Germinal center (tissue), 1 donor: ENCODE results near the gene SPRYD3.

ENCODE experiments used
- DNase-seq: peaks from one replicate; pipeline ENCODE4 v3.0.0; 2012; ENCODE audit warnings: mixed read lengths, low spot score

SPRYD3 gene

DNA sequence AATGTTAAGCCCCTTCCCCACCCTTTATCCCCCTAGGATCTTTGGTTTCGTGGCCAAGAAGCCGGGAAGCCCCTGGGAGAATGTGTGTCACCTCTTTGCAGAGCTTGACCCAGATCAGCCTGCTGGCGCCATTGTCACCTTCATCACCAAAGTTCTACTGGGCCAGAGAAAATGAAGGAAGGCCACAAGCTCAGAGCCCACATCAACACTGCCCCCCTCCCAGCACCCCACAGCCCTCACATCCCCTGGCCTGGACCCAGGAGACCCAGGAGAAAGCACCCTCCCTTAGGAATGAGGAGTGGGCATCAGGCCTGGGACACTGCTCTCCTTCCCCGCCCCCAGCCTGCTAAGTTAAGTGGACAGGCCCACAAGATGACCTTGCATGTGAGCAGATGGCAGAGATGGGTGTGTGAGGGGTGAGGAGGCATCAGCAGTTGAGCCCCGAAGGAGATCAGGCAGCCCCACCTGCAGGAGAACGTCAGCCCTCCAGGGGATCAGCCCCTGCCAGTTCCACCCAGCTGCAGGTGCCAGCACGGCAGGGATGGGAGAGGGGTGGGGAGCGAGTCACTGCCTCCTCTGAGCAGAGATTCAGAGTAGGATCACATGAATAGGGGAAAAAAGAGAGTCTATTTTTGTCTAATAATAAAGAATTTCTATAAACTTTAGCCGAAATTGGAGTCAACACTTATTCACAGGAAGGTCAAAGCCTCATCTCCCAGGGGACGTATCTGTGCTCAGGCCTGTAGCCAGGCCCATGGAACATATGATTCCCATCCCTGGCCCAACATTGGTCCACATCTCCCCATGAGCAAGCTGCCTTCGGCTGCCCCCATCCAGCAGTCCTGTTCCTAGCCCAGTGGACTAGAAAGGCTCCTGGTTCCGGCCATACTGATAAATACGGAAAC lies 15.2 kb downstream of the SPRYD3 start:
- DNase-seq = no peak

DNA sequence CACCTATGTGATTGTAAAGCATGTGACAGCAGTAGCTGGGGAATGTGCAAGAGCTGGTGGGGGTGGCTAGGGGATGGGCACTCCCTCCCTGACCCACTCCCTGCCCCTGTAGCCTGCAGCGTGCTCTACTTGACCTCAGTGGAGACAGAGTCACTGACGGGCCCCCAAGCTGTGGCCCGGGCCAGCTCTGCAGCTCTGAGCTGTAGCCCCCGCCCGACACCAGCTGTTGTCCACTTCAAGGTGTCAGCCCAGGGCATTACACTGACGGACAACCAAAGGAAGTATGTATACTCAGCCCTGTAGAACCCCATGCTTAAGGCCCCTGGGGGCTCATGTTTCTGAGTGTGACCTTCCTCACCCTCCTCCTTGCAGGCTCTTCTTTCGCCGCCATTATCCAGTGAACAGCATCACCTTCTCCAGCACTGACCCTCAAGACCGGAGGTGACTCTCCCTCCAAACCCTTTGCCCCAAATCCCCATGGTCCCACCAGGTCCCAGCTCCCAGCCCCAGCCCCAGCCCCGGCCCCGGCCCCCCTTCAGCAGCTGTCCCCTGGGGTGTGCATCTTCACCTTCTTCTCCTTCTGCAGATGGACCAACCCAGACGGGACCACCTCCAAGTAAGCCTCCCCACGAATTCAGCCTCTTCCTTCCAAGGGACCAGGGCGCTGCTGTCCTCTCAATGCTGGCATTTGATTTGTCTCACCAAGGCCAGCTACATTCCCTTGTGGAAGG lies 16.0 kb downstream of the SPRYD3 start:
- no peak for DNase-seq

DNA sequence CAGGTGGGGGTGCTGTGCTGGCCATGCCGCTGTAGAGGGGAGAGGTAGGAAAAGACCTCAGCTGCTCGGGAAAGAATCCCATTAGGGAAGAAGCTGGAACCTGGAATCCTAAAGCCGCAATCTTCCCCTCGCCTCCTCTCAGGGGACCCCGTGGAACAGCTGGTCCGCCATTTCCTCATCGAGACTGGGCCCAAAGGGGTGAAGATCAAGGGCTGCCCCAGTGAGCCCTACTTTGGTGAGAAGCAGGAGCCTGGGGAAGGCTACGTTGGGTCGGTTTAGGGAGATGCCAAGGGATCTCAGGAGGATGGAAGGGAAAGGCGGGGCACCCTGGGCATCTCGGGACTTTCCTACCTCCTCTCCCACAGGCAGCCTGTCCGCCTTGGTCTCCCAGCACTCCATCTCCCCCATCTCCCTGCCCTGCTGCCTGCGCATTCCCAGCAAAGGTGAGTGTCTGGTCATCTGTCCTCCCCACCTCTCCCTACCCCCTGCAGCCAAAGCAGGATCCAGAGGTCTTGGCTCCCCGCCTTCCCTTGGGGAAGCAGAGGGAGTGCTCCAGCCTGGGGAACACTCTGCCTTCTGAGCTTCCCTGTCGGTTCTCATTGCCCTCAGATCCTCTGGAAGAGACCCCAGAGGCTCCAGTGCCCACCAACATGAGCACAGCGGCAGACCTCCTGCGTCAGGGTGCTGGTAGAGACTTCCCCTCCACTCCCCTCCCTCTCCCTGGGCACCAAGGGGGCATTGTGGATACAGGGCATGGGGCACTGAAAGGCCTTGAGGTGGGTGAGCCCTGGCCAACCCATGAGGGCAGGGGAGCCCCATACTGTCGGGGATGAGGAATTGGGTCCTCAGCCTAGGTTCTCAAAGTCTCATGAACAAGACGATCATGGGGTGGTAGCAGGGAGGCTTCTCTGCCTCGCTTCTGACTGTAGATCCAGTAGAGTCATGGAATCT lies 16.9 kb downstream of the SPRYD3 start:
- DNase-seq = no peak

GRCh38 chr12:53061404-53062010 lies 17.7 kb downstream of the SPRYD3 start:
- DNase-seq = no peak

- DNase-seq = no peak
Measured at GRCh38 chr12:53060721-53061276, 18.4 kb downstream of the SPRYD3 start.

- no peak for DNase-seq
Measured at GRCh38 chr12:53060064-53060720, 19.0 kb downstream of the SPRYD3 start.

GRCh38 chr12:53059434-53060063 lies 19.6 kb downstream of the SPRYD3 start:
- DNase-seq = no peak

- no peak for DNase-seq
Measured at GRCh38 chr12:53058674-53059433, 20.3 kb downstream of the SPRYD3 start.

DNA sequence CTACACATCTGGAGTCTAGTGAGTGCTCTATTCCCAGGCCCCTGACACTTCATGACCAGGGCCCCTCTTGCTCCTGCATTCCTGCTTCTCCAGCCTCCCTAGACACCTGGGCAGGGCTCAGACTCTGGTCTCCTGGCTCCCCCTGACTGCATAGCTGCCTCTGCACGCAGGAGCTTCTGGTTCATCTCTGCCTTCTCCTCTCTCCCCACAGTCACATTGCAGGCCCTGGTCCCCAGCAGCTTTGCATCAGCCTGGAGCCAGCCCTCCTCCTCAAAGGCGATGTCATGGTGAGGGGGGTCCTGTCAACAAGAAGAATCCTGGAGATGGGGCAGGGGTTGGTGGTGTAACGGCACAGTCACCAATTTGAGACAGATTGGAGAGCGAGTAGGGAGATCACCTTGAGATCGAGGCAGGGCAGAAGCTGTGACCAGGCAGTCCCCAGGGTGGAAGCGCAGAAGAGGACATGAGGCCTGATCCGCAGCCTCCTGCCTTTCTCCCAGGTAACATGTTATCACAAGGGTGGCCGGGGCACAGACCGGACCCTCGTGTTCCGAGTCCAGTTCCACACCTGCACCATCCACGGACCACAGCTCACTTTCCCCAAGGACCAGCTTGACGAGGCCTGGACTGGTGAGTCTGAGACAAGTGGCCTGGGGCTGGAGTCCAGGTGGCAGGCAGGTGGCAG lies 21.2 kb downstream of the SPRYD3 start:
- no peak for DNase-seq

DNA sequence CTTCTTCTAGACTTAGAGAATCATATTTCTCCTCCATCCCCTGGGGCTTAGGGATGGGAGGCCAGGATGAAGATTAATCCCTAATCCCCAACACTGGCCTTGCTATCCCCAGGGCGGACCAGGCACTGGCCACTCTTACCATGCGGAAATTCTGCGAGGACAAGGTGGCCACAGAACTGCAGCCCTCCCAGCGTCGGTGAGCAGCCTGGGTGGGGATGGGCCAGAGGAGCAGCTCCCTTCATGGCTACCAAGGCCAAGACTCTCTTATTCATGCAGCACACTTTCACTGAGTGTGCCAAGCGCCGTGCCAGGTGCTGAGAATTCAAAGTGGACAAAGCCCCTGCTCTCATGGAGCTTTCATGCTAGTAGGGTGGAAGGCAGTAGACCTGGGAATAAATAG lies 22.3 kb downstream of the SPRYD3 start:
- DNase-seq = no peak

DNA sequence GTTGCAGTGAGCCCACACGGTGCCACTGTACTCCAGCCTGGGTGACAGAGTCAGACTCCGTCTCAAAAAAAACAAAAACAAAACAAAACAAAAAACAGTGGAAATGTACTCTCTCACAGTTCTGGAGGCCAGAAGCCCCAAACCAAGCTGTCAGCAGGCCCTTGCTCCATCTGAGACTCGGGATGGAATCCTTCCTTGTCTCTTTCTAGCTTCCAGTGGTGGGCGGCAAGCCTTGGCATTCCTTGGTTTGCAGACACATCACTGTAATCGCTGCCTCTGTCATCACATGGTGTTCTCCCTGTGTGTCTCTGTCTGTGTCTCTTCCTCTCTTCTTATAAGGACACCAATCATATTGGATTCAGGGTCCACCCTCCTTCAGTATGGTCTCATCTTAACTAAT lies 22.9 kb downstream of the SPRYD3 start:
- no peak for DNase-seq

DNA sequence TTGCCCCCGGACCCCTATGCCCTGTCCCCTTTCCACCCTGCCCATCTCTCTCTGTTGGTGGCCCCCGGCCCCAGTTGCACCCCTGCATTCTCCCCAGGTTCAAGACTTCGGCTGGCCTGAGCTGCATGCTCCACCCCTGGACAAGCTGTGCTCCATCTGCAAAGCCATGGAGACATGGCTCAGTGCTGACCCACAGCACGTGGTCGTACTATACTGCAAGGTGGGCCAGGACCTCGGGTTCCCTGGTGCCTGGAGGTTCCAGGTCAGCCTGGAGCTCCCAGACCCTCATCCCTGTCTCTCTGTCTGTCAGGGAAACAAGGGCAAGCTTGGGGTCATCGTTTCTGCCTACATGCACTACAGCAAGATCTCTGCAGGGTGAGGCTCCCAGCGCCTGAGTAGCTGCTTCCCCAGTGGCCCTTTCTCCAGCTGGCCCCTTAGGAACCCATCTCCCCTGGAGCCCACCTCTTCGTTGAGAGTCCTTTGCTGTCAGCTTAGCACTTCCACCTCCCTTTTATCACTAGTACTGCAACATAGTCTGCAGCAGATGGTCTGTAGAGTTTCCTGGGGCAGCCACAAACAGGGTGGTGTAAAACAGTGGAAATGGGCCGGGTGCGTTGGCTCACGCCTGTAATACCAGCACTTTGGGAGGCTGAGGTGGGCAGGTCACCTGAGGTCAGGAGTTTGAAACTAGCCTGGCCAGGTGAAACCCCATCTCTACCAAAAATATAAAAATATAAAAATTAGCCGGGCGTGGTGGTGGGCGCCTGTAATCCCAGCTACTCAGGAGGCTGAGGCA lies 23.5 kb downstream of the SPRYD3 start:
- DNase-seq = no peak

GRCh38 chr12:53054112-53054878 lies 24.9 kb downstream of the SPRYD3 start:
- peak; percentile 93 for DNase-seq

DNA sequence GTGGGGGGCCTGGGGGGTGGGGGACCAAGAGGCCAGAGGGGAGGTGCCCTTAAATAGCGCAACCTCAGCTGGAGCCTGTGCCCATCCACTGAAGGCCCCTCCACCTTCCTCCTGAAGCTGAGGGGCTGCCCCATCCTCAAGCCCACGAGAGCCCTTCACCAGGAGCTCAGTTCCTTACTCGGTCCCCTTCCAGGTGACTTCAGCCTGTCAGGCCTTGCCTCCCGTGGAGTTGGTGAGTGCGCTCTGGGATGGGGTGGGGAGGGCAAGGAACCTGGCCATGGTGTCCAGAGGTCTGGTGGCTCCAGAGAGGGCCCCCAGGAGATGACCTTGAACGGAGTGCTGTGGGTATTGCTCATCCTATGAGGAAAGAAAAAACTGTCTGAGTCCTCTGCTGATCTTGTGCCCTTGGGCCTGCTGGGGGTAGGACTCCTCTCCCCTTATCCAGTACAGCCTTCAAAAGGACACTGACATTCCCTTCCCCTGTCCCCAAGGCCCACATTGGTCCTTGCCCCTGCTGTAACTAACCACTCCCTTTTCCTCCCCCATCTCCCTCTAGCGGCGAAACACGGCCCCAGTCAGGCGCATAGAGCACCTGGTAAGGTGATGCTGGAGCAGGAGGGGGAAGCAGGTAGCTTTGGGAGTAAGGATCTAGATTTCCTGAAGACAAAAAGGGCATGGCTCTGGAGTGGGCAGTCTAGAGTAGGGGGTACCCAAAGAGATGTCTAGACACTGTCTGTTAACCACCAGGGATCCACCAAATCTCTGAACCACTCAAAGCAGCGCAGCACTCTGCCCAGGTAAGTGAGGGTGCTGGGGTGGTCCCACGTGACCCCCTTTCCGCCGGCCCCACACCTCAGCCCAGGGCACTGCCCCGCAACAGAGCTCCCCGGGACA lies 25.7 kb downstream of the SPRYD3 start:
- peak; percentile 39 for DNase-seq

- DNase-seq = no peak
Measured at GRCh38 chr12:53052419-53053217, 26.6 kb downstream of the SPRYD3 start.
